Measurements from ENCODE around the gene MYBBP1A.

- TF ChIP-seq REST (IDR thresholded peaks at IDR 0.05; ENCODE audit: insufficient replicate concordance, low read depth): no peak
- TF ChIP-seq CTCF (IDR thresholded peaks at IDR 0.05; ENCODE audit: insufficient read depth, low read length): no peak
These were observed 41.0 kb downstream of the MYBBP1A start for GRCh38 chr17:4514206-4514605.
